Glomerular endothelial cell (primary cell): ENCODE results near the gene RIC8A. TPM values are rescaled to one million over a fixed set of nuclear protein-coding genes. Genes with fewer than 3 reads are reported as not detected.
"Not testable (repeated sequence)": the region's sequence is repeated elsewhere in the genome, so short reads cannot be mapped to it uniquely, and the experiment has no call there.

Experiments
- DNase-seq: peaks from one replicate; pipeline ENCODE4 v3.0.0-alpha.2; 2011; ENCODE audit warnings: low read depth, low spot score; ENCODE audit errors: extremely low read depth
- total RNA-seq: library from RNA; depleted of rRNA; stranded (reverse); fragments of >200 nt; gene quantifications from 2 replicates; pipeline ENCODE4 v1.2.3, GENCODE V29; 2015

The RIC8A gene
- total RNA-seq: 113 and 118 TPM in 2 replicates

GRCh38 chr11:207208-207862, at the start of gene RIC8A, which contains the start of gene BET1L:
Gene RIC8A, plus strand, starts transcription at chr11:207708. Its CDS starts 1,147 bp downstream, at chr11:208855.
Gene BET1L, minus strand, starts transcription at chr11:207399. Its CDS starts 78 bp downstream, at chr11:207321.
- DNase-seq: peak; percentile 65

GRCh38 chr11:180242-180641, 27.3 kb upstream of the RIC8A start:
- DNase-seq: not testable (repeated sequence)

GRCh38 chr11:189200-189783, 18.2 kb upstream of the RIC8A start:
- DNase-seq: not testable (repeated sequence)

GRCh38 chr11:189843-190311, 17.6 kb upstream of the RIC8A start:
- not testable (repeated sequence) for DNase-seq

- DNase-seq: not testable (repeated sequence)
These were observed 17.0 kb upstream of the RIC8A start for GRCh38 chr11:190546-190945.

- not testable (repeated sequence) for DNase-seq
These were observed 15.7 kb upstream of the RIC8A start for GRCh38 chr11:191490-192478.

GRCh38 chr11:192674-193128, 14.8 kb upstream of the RIC8A start, which contains the start of gene SCGB1C1:
Gene SCGB1C1, plus strand, starts transcription at chr11:193078. Its CDS starts 22 bp downstream, at chr11:193100.
- not testable (repeated sequence) for DNase-seq

GRCh38 chr11:193481-193880, 14.0 kb upstream of the RIC8A start:
- not testable (repeated sequence) for DNase-seq

GRCh38 chr11:196786-197731, 10.4 kb upstream of the RIC8A start:
- DNase-seq: no peak

- no peak for DNase-seq
These were observed 9.7 kb upstream of the RIC8A start for GRCh38 chr11:197741-198235.

- no peak for DNase-seq
These were observed 9.2 kb upstream of the RIC8A start for GRCh38 chr11:198236-198806.

- no peak for DNase-seq
These were observed 8.4 kb upstream of the RIC8A start for GRCh38 chr11:199004-199581.

GRCh38 chr11:199782-200181, 7.7 kb upstream of the RIC8A start:
- DNase-seq: no peak

GRCh38 chr11:200224-201003, 7.1 kb upstream of the RIC8A start:
- no peak for DNase-seq

GRCh38 chr11:201966-202365, 5.5 kb upstream of the RIC8A start:
- no peak for DNase-seq

GRCh38 chr11:202490-202889, 5.0 kb upstream of the RIC8A start:
- no peak for DNase-seq

- no peak for DNase-seq
These were observed 4.2 kb upstream of the RIC8A start for GRCh38 chr11:203056-203944.
